Natural killer cell (primary cell): Measurements from ENCODE around the gene SDS. TPM values are rescaled to one million over a fixed set of nuclear protein-coding genes. Genes with fewer than 3 reads are reported as not detected.

ENCODE experiments used
- ATAC-seq, 3 donors: fragments of 150-1000 bp in 2 of 3; fragments of 200-7000 bp in 1 of 3; cut with Tn5 transposase; 1 replicate in 1 of 3; 2 replicates in 2 of 3; pipeline ENCODE4 v1.10.0; 2021; ENCODE audit warnings: mild to moderate bottlenecking in 2 of 3, moderate library complexity in 2 of 3
- DNase-seq, 2 donors: peaks; one replicate each; pipeline versions ENCODE4 v3.0.0 to v3.0.0-alpha.2; 2013 to 2021; ENCODE audit warnings: mixed read lengths in 1 of 2
- H3K27ac ChIP-seq: one replicate; pipeline ENCODE4 v1.5.1; 2013; ENCODE audit warnings: mild to moderate bottlenecking, low read length
- H3K27me3 ChIP-seq: one replicate; pipeline ENCODE4 v1.6.1; 2013; ENCODE audit warnings: low read length; ENCODE audit not compliant: control insufficient read depth, insufficient read depth
- H3K36me3 ChIP-seq: one replicate; pipeline ENCODE4 v1.6.1; 2013; ENCODE audit warnings: low read length; ENCODE audit not compliant: control insufficient read depth, insufficient read depth
- H3K4me1 ChIP-seq: one replicate; pipeline ENCODE4 v1.6.1; 2013; ENCODE audit warnings: low read length; ENCODE audit not compliant: control insufficient read depth, insufficient read depth
- H3K4me3 ChIP-seq: one replicate; pipeline ENCODE4 v1.5.1; 2013; ENCODE audit warnings: low read length
- H3K9me3 ChIP-seq: one replicate; pipeline ENCODE4 v1.6.1; 2013; ENCODE audit warnings: low read length; ENCODE audit not compliant: control insufficient read depth, insufficient read depth
- H3K27ac Mint-ChIP-seq, 2 donors: one replicate each; pipeline ENCODE4 v1.8.0; 2022; ENCODE audit warnings: mild to moderate bottlenecking in 2 of 2, mixed read lengths in 2 of 2, moderate library complexity in 1 of 2
- H3K27me3 Mint-ChIP-seq, 2 donors: one replicate each; pipeline ENCODE4 v1.8.0; 2022; ENCODE audit warnings: low read depth in 2 of 2, mixed read lengths in 2 of 2
- H3K36me3 Mint-ChIP-seq: one replicate; pipeline ENCODE4 v1.8.0; 2022; ENCODE audit warnings: mixed read lengths
- H3K4me1 Mint-ChIP-seq, 2 donors: one replicate each; pipeline ENCODE4 v1.8.0; 2022; ENCODE audit warnings: mixed read lengths in 2 of 2
- H3K4me3 Mint-ChIP-seq: one replicate; pipeline ENCODE4 v1.8.0; 2022; ENCODE audit warnings: mild to moderate bottlenecking, moderate library complexity, mixed read lengths
- H3K9me3 Mint-ChIP-seq, 2 donors: one replicate each; pipeline ENCODE4 v1.8.0; 2022; ENCODE audit warnings: mixed read lengths in 2 of 2
- CTCF ChIP-seq: fragments of 200-600 bp; IDR thresholded peaks from one replicate; pipeline ENCODE4 v1.8.0; 2022; ENCODE audit warnings: antibody characterized with exemption
- WGBS: methylation state at CpG from one replicate; pipeline ENCODE4 v1.1.7; 2013; ENCODE audit warnings: missing lambda C conversion rate; ENCODE audit not compliant: insufficient coverage; 5-methylcytosine and 5-hydroxymethylcytosine counted together
- intact Hi-C: fragments of 100-400 bp; cut with micrococcal nuclease; formaldehyde crosslinking; loops from one replicate; pipeline ENCODE4 v1.14.2; 2022
- total RNA-seq, 4 donors: library from RNA; stranded (reverse); fragments of 120-200 nt in 1 of 4; gene quantifications; one replicate each; pipeline versions ENCODE4 v1.2.3 to v1.2.4, GENCODE V29; 2013 to 2022

SDS gene
- total RNA-seq, 3 donors from 2014 or later (not counting 1 experiment from before 2014, with no cell fraction given) = not detected

- no peak overlapping the region for H3K4me3 ChIP-seq
- TF ChIP-seq CTCF = no peak
- H3K36me3 Mint-ChIP-seq = no peaks in the 10 kb centered on the region
- DNase-seq (no peak), ATAC-seq (no peak)
- H3K27me3 Mint-ChIP-seq = peaks cover 7 to 8% of the 10 kb centered on the region in 2 donors
- no peaks in the 10 kb centered on the region for H3K4me1 ChIP-seq
- H3K9me3 Mint-ChIP-seq = no peaks in the 10 kb centered on the region
- H3K27me3 ChIP-seq = no peaks in the 10 kb centered on the region
- WGBS = 60% methylated on average over 3 of the region's 3 CpGs
- H3K4me3 Mint-ChIP-seq = no peak overlapping the region
- no peak overlapping the region for H3K27ac Mint-ChIP-seq
- no peak overlapping the region for H3K27ac ChIP-seq
- no peaks in the 10 kb centered on the region for H3K4me1 Mint-ChIP-seq
- intact Hi-C loops = no loop called here
- H3K9me3 ChIP-seq = no peaks in the 10 kb centered on the region
- H3K36me3 ChIP-seq = no peaks in the 10 kb centered on the region
These were observed 2.0 kb upstream of the SDS start for GRCh38 chr12:113405694-113406093.

GRCh38 chr12:113402586-113403260 lies 964 bp downstream of the SDS start:
- ATAC-seq (no peak), DNase-seq (no peak)
- no peaks in the 10 kb centered on the region for H3K9me3 Mint-ChIP-seq
- intact Hi-C loops = no loop called here
- H3K27me3 ChIP-seq = no peaks in the 10 kb centered on the region
- no peaks in the 10 kb centered on the region for H3K36me3 ChIP-seq
- no peaks in the 10 kb centered on the region for H3K4me1 ChIP-seq
- H3K4me3 ChIP-seq = no peak overlapping the region
- 93% methylated on average over 23 of the region's 23 CpGs for WGBS
- H3K9me3 ChIP-seq = no peaks in the 10 kb centered on the region
- no peaks in the 10 kb centered on the region for H3K4me1 Mint-ChIP-seq
- no peaks in the 10 kb centered on the region for H3K36me3 Mint-ChIP-seq
- H3K27ac ChIP-seq = no peak overlapping the region
- H3K27ac Mint-ChIP-seq = no peak overlapping the region
- H3K27me3 Mint-ChIP-seq = peaks cover 0 to 6% of the 10 kb centered on the region in 2 donors
- no peak for TF ChIP-seq CTCF
- H3K4me3 Mint-ChIP-seq = no peak overlapping the region

- H3K4me3 Mint-ChIP-seq = no peak overlapping the region
- H3K27me3 Mint-ChIP-seq = peaks cover 0 to 6% of the 10 kb centered on the region in 2 donors
- no peaks in the 10 kb centered on the region for H3K4me1 Mint-ChIP-seq
- WGBS = 89% methylated on average over 12 of the region's 13 CpGs
- DNase-seq = no peak
- H3K4me3 ChIP-seq = no peak overlapping the region
- no peak for TF ChIP-seq CTCF
- H3K9me3 ChIP-seq = no peaks in the 10 kb centered on the region
- H3K27ac Mint-ChIP-seq = no peak overlapping the region
- H3K4me1 ChIP-seq = no peaks in the 10 kb centered on the region
- no peaks in the 10 kb centered on the region for H3K9me3 Mint-ChIP-seq
- no peak overlapping the region for H3K27ac ChIP-seq
- no peaks in the 10 kb centered on the region for H3K36me3 ChIP-seq
- intact Hi-C loops = no loop called here
- H3K36me3 Mint-ChIP-seq = no peaks in the 10 kb centered on the region
- H3K27me3 ChIP-seq = no peaks in the 10 kb centered on the region
- no peak for ATAC-seq
These were observed 2.4 kb downstream of the SDS start for GRCh38 chr12:113401066-113402000.
